GM21515 (cell line): ENCODE data around the gene FOSL2.

Source experiments
- ATAC-seq: cut with Tn5 transposase; IDR thresholded peaks from one replicate; pipeline ENCODE4 v1.9.1; 2021; ENCODE audit not compliant: unreplicated experiment

FOSL2 gene

GRCh38 chr2:28447943-28448792 lies 55.5 kb downstream of the FOSL2 start:
- ATAC-seq = no peak

DNA sequence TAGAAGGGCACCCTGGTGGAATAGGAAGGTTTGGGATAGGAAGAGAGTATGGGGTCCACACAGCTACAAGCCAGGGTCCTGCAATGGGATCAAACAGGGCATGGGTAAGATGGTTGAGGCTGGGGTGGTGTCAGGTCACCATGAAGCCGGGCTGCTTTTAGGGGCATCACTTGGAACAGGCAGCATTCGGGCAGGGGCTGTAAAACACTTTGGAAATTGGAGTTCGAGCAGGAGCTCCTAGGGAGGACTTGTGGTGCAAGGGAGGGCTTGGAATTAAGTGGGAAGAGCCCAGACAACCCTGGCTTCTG lies 56.1 kb downstream of the FOSL2 start:
- ATAC-seq = no peak

GRCh38 chr2:28449126-28449487 lies 56.4 kb downstream of the FOSL2 start:
- ATAC-seq = no peak

DNA sequence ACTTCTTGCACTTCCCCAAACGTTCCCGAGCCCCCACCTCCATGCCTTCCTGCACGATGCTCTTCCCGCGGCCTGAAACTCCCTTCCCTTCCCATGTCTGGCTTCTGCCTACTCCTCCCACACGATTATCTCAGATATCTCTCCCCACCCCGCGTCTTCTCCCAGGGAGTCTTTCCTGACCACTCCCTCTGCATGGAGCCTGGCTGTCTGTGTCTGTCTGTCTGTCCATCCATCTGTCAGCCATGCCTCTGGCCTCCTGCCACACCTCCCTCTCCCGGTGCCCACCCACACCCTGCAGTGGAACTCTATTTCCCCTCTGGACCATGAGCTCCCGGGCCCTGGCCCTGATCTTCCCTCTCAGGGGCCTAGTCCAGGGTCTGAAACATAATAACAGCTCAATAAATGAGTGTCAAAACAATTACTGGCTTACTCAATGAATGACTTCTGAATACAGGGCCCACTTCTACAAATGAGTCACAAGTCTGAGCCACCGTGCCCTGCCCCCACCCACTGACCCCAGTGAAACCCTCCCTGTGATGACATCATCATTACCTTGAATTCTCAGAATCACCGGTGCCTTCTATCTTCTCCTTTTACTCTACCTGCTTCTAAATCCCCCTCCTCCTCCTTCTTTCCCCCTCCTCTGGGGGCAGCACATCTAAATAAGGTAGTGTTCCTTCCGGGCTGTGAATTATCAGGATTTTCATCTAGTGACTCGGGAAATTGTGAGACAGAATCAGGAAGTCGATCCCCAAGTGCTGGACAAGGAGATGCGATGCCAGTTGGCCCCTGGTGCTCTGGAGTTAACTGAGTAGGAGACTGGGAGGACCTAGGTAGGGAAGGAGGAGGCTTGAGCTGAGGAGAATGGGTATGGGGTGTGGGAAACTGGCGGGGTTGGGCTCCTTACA lies 57.1 kb downstream of the FOSL2 start:
- no peak for ATAC-seq

DNA sequence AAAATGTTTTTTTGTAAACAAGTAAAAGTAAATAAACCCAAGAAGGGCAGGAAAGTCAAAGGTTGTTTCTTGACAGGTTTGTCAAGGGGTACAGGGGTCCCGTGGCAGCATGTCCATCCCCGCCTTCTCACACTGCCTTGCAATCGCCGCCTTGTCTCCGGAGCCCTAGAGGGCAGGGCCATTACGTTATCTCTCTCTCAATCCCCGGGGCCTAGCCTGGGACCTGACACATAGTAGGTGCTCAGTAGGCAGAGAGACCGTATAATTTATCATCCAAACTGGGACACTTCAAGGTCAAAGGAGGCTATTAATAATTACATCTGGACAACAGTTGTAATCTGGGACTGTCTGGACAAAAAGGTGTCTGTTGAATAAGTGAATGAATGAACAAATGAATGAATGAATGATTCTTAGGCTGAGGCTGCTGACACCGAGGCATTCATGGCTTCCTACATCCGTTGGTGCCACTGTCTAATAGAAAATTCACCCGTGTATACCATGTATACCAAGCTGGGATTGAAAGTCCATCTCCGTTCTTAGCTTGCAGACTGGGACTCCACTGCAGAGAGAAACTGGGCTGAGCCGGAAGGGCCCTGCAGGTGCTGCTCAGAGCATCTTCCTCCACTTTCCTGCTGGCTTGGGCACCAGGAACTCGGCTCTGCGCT lies 58.4 kb downstream of the FOSL2 start:
- no peak for ATAC-seq

DNA sequence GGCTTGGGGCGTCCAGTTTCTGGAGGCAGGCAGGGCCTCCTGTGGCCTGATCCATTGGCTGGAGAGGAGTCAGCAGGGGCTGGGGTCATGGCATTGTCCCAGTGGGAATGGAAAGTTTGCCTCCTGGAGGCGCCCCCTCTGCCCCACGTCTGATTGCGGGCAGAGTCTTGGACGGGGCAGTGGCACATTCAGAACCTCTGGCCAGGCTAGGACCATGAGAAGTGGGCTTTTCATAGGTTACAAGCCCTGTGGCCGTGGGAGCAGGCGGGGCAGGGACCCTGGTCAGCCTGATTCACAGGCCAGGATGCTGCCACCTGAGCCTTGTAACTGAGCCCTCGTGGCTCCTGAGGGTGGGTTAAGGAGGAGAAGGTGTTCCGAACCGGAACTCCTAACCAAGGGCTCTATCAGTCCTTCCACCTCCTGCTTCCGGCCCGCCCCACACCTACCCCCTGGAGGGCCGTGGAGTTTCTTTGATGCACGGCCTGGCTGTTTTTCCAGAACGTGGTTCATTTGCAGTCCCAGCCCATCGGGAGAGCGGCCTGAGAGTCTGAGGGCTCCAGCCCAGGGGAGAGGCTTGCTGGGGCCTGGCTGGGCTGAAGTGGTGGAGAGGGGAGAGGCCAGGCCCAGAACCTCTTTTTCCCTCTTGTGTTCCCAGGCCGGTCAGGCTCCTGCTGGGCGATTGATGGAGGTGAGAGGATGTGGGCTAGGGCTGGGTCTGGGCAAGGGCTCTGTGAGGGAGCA lies 59.3 kb downstream of the FOSL2 start:
- ATAC-seq = no peak

- no peak for ATAC-seq
Observed at GRCh38 chr2:28452534-28453081, 60.0 kb downstream of the FOSL2 start.

GRCh38 chr2:28453396-28453795 lies 60.7 kb downstream of the FOSL2 start:
- no peak for ATAC-seq

- ATAC-seq = no peak
Observed at GRCh38 chr2:28454016-28454930, 61.6 kb downstream of the FOSL2 start.

DNA sequence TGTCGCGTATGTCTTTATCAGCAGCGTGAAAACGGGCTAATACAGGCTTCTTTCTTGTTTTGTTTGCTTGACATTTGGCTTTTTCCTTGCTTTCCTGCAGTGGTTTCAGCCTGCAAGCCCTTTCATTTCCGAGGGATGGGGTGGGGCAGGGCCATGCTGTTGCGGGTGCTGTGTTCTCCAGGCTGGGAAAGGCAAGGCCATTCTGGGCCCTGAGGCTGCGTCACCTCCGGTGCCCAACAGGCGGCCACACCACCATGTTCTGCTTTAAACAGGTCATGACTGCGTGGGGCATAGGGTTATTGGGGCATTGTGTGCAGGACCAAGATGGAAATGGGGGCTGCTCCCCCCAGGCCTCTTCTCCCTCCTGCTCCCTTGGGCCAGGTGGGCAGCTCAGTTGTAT lies 64.6 kb downstream of the FOSL2 start:
- no peak for ATAC-seq

- ATAC-seq = no peak
Observed at GRCh38 chr2:28461056-28461455, 68.4 kb downstream of the FOSL2 start.

DNA sequence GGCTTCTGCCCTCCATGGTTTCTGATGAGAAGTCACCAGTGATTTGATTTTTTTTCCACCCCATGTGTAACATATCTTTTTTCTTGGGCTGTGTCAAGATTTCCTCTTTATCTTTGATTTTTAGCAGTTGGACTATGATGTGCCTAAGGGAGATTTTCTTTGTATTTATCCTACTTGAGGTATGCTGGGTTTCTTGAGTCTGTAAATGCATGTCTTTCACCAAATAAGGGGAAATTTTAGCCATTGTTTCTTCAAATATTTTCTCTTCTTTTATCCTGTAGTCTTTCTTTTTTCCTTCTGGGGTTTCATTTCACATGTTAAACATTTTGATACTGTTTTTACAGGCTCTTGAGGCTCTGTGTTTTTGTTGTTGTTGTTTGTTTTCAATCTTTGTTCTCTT lies 69.5 kb downstream of the FOSL2 start:
- no peak for ATAC-seq

DNA sequence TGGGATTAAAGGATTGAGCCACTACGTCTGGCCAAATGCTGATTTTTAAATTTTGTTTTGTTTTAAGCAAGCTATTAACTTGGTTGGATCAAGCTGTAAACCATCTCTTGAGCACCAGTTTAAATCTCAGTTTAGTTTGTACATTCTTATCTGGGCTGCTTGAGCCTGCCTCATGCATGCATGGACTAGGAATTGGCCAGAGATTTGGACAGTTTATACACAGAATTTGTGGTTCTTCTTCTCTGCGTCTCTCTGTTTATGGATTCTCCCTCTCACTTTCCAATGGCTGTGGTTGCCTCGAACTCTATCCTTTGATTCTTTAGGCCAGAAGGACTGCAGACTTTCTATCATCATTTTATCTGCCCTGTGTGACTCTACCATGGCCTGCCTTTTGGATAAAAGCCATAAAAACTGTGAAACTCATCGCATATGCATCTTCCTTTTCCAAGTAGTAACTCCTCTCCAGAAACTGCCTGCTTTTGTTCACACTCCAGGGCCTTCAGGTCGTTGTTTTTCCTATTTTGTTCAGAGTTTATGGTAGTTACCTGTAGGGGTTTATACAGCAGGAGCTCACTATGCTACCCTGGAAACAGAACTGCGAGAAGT lies 70.7 kb downstream of the FOSL2 start:
- no peak for ATAC-seq

GRCh38 chr2:28463893-28464292 lies 71.2 kb downstream of the FOSL2 start:
- ATAC-seq = no peak

GRCh38 chr2:28465148-28465885 lies 72.7 kb downstream of the FOSL2 start:
- no peak for ATAC-seq
